ENCODE results near the gene CDH11. TPM values are rescaled to one million over a fixed set of nuclear protein-coding genes. Genes with fewer than 3 reads are reported as not detected.

CDH11 gene
- total RNA-seq, 1 experiment from 2014 or later, result 5.4 TPM

DNA sequence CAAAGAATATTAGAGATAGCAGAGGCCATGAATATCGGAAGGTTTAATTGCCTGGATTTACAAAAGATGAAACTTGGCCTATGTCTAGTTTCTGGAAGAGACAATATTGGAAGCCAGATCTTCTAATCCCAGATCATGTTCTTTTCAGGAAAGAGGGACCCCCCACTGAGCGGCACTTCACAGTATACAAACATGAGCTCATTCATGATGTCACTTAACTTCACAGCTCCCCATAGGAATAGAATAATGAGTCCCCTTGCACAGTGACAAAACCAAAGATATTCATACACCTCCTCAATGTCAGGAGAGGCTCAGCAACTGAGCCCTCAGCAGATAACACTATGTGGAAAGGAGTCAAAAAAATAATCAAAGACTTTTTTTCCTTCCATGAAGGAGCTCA is 147.5 kb downstream of the CDH11 start:
- Mint-ChIP-seq H3K36me3 (ENCODE audit: insufficient read depth in 1 of 3, low read depth in 3 of 3) (peaks cover 0 to 3% (median 0%) of the 10 kb centered on the region in 3 experiments; a peak in 2 of 7 replicates), H3K4me3 (no peak overlapping the region), H3K9me3 (no peaks in the 10 kb centered on the region), H3K27ac (no peak overlapping the region; a peak in 1 of 7 replicates), H3K27me3 (ENCODE audit: low read depth) (no peaks in the 10 kb centered on the region), H3K4me1 (0 out of 4 replicates have a peak, but pooled peaks cover 0 to 3% of the 10 kb centered on the region in 2 experiments)
- H3K79me2 ChIP-seq (ENCODE audit: insufficient read depth, low read length), result no peaks in the 10 kb centered on the region
- no peaks in the 10 kb centered on the region for H3K27me3 ChIP-seq (ENCODE audit: insufficient read depth, low read length)
- no peak overlapping the region for H2BK5ac ChIP-seq (ENCODE audit: insufficient read length, low read length)
- H3K79me1 ChIP-seq (ENCODE audit: insufficient read depth, low read depth, low read length, poor library complexity, severe bottlenecking), result no peaks in the 10 kb centered on the region
- no peak overlapping the region for H3K23ac ChIP-seq (ENCODE audit: insufficient read length, low read depth, low read length)
- no peak overlapping the region for H4K91ac ChIP-seq (ENCODE audit: insufficient read length, low read depth, low read length)
- H3K23me2 ChIP-seq (ENCODE audit: insufficient read length, low read depth, low read length, poor library complexity, severe bottlenecking), result no peaks in the 10 kb centered on the region
- TF ChIP-seq, protein P1, sequence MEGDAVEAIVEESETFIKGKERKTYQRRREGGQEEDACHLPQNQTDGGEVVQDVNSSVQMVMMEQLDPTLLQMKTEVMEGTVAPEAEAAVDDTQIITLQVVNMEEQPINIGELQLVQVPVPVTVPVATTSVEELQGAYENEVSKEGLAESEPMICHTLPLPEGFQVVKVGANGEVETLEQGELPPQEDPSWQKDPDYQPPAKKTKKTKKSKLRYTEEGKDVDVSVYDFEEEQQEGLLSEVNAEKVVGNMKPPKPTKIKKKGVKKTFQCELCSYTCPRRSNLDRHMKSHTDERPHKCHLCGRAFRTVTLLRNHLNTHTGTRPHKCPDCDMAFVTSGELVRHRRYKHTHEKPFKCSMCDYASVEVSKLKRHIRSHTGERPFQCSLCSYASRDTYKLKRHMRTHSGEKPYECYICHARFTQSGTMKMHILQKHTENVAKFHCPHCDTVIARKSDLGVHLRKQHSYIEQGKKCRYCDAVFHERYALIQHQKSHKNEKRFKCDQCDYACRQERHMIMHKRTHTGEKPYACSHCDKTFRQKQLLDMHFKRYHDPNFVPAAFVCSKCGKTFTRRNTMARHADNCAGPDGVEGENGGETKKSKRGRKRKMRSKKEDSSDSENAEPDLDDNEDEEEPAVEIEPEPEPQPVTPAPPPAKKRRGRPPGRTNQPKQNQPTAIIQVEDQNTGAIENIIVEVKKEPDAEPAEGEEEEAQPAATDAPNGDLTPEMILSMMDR (conservative IDR thresholded peaks at IDR 0.05), result no peak
- no peak overlapping the region for H3K56ac ChIP-seq (ENCODE audit: insufficient read length, low read depth, low read length)
- no peak overlapping the region for H3K4me2 ChIP-seq (ENCODE audit: insufficient read depth, insufficient read length, low read length)
- H2BK20ac ChIP-seq (ENCODE audit: low read depth, low read length, poor library complexity, severe bottlenecking), result no peak overlapping the region
- no peak overlapping the region for H2BK120ac ChIP-seq (ENCODE audit: low read depth, low read length, poor library complexity, severe bottlenecking)
- no peak overlapping the region for H3K18ac ChIP-seq (ENCODE audit: insufficient read length, low read depth, low read length)
- no peak overlapping the region for H2BK15ac ChIP-seq (ENCODE audit: low read depth, low read length)
- H3K27ac ChIP-seq (ENCODE audit: insufficient read length, low read depth, low read length), result no peak overlapping the region
- no peak overlapping the region for H2AFZ ChIP-seq (ENCODE audit: low read length)
- no peak overlapping the region for H2AK5ac ChIP-seq (ENCODE audit: insufficient read length, low read length)
- H3K9ac ChIP-seq (ENCODE audit: extremely low read depth, insufficient read length, low read length), result no peak overlapping the region
- H4K20me1 ChIP-seq (ENCODE audit: control insufficient read depth, insufficient read depth, insufficient read length), result no peaks in the 10 kb centered on the region
- H3K4me1 ChIP-seq (ENCODE audit: insufficient read depth, low read length), result no peaks in the 10 kb centered on the region; the same call in 1 of the 2 replicates
- H4K5ac ChIP-seq (ENCODE audit: insufficient read length, low read depth, low read length), result no peak overlapping the region
- no peak overlapping the region for H3K14ac ChIP-seq (ENCODE audit: insufficient read depth, low read length)
- no peak overlapping the region for H4K8ac ChIP-seq (replicated peaks; ENCODE audit: insufficient read length, low read depth, low read length)
- H3K9me3 ChIP-seq (ENCODE audit: control insufficient read depth, low read depth, low read length), result no peaks in the 10 kb centered on the region
- no CpG with 5 or more reads among the region's 2 CpGs for WGBS (ENCODE audit: extremely low coverage, insufficient read length, low lambda C conversion rate)
- DNase-seq, result no peak
- no peak overlapping the region for H3K4ac ChIP-seq (ENCODE audit: low read depth, low read length)
- H2BK12ac ChIP-seq (ENCODE audit: insufficient read length, low read depth, low read length), result no peak overlapping the region
- H3T11ph ChIP-seq (ENCODE audit: low read length), result no peak overlapping the region
